ENCODE data around the gene MDGA2. TPM values are rescaled to one million over a fixed set of nuclear protein-coding genes. Genes with fewer than 3 reads are reported as not detected.

The MDGA2 gene
- total and polyA plus RNA-seq, 2 of the 8 experiments (the other 6 are each of a cell fraction or from before 2014, with no cell fraction given) = 0.11 to 0.69 TPM

GRCh38 chr14:47557894-47558293, 117.5 kb downstream of the MDGA2 start:
- DNase-seq (ENCODE audit: low read depth in 1 of 2, low spot score in 2 of 2) (no peak), FAIRE-seq (no peak)
- H2AK5ac ChIP-seq (ENCODE audit: low read depth, low read length) = no peak overlapping the region
- H2AFZ ChIP-seq (ENCODE audit: low read length) = no peak overlapping the region
- no peak overlapping the region for H3K18ac ChIP-seq (ENCODE audit: extremely low read depth, low read length)
- no peaks in the 10 kb centered on the region for H3K27me3 ChIP-seq (replicated peaks in 1 of 4; ENCODE audit: control insufficient read depth in 3 of 4, extremely low read depth in 1 of 4, insufficient read depth in 3 of 4, low read length in 3 of 4)
- H3K4ac ChIP-seq (replicated peaks; ENCODE audit: insufficient read length, low read depth, low read length) = no peak overlapping the region
- no peak overlapping the region for H2BK12ac ChIP-seq (ENCODE audit: low read depth, low read length)
- H3K23ac ChIP-seq (ENCODE audit: insufficient read length) = no peak overlapping the region
- POLR2A ChIA-PET (ENCODE audit: partially characterized antibody) = no interaction called here
- TF ChIP-seq POU5F1 (IDR thresholded peaks at IDR 0.05; ENCODE audit: low read depth, low read length) (no peak), GTF2F1 (IDR thresholded peaks at IDR 0.05; ENCODE audit: borderline replicate concordance, low read depth, low read length) (no peak), TBP (IDR thresholded peaks at IDR 0.05; ENCODE audit: low read depth, low read length) (no peak), KDM4A (IDR thresholded peaks at IDR 0.05; ENCODE audit: low read depth, low read length, severe bottlenecking) (no peak), RNF2 (IDR thresholded peaks at IDR 0.05; ENCODE audit: borderline replicate concordance, low read depth, low read length, missing control alignments, poor library complexity, severe bottlenecking) (no peak), SUZ12 (IDR thresholded peaks at IDR 0.05; ENCODE audit: low read length) (no peak), ATF3 (IDR thresholded peaks at IDR 0.05; ENCODE audit: insufficient read depth, low read depth, low read length) (no peak), ZNF274 (IDR thresholded peaks at IDR 0.05; ENCODE audit: borderline replicate concordance, extremely low read depth, low read length) (no peak), HDAC2 (IDR thresholded peaks at IDR 0.05; ENCODE audit: borderline replicate concordance in 1 of 2, low read depth in 2 of 2, low read length in 2 of 2) (no peak), CHD1 (IDR thresholded peaks at IDR 0.05; ENCODE audit: low read depth, low read length) (no peak), BACH1 (IDR thresholded peaks at IDR 0.05; ENCODE audit: low read length) (no peak), POLR2A (IDR thresholded peaks at IDR 0.05; ENCODE audit: control extremely low read depth in 1 of 2, low read depth in 2 of 2, low read length in 2 of 2) (no peak), EZH2 (IDR thresholded peaks at IDR 0.05; ENCODE audit: low read depth, low read length, severe bottlenecking) (no peak)
- no peak overlapping the region for H2BK5ac ChIP-seq (ENCODE audit: low read depth, low read length)
- H3K79me2 ChIP-seq (ENCODE audit: control insufficient read depth in 1 of 2, insufficient read depth in 2 of 2, low read length in 2 of 2) = no peaks in the 10 kb centered on the region
- no peak overlapping the region for H2BK15ac ChIP-seq (ENCODE audit: low read length)
- H3K9ac ChIP-seq (replicated peaks in 1 of 4; ENCODE audit: extremely low read depth in 1 of 4, low read depth in 3 of 4, low read length in 3 of 4) = no peak overlapping the region
- no peak overlapping the region for H3K56ac ChIP-seq (replicated peaks; ENCODE audit: insufficient read length, low read depth, low read length)
- H4K91ac ChIP-seq (replicated peaks; ENCODE audit: insufficient read length, low read length) = no peak overlapping the region
- H4K5ac ChIP-seq (ENCODE audit: insufficient read length, low read depth, low read length) = no peak overlapping the region
- no peaks in the 10 kb centered on the region for H3K4me1 ChIP-seq (replicated peaks in 1 of 4; ENCODE audit: control insufficient read depth in 3 of 4, insufficient read depth in 4 of 4, low read length in 3 of 4)
- CTCF ChIA-PET (ENCODE audit: partially characterized antibody) = no interaction called here
- no peak overlapping the region for H3K14ac ChIP-seq (ENCODE audit: insufficient read length)
- no peak overlapping the region for H3K4me3 ChIP-seq (ENCODE audit: extremely low read depth in 1 of 4, insufficient read depth in 2 of 4, low read depth in 3 of 4, low read length in 4 of 4)
- no peaks in the 10 kb centered on the region for H4K20me1 ChIP-seq (replicated peaks in 1 of 2; ENCODE audit: control insufficient read depth in 1 of 2, insufficient read depth in 2 of 2, low read length in 2 of 2)
- no peak overlapping the region for H3K27ac ChIP-seq (ENCODE audit: low read depth, low read length)
- no peaks in the 10 kb centered on the region for H3K9me3 ChIP-seq (ENCODE audit: insufficient read depth in 2 of 2, low read depth in 1 of 2, low read length in 1 of 2)
- H4K8ac ChIP-seq (ENCODE audit: extremely low read depth, insufficient read depth, low read length) = no peak overlapping the region
- H3K79me1 ChIP-seq (ENCODE audit: low read depth, low read length) = no peaks in the 10 kb centered on the region
- 90% methylated on average over 1 of the region's 1 CpG; no CpG with 5 or more reads in 1 of the 2 experiments for WGBS, 2 experiments (ENCODE audit: extremely low coverage in 1 of 2, insufficient coverage in 1 of 2, insufficient read length in 1 of 2, insufficient replicate concordance in 2 of 2, low coverage in 1 of 2, low lambda C conversion rate in 2 of 2, missing lambda C conversion rate in 1 of 2)
- no peak overlapping the region for H3K4me2 ChIP-seq (ENCODE audit: insufficient read depth in 1 of 2, low read depth in 2 of 2, low read length in 2 of 2)
- no peaks in the 10 kb centered on the region for H3K23me2 ChIP-seq (ENCODE audit: low read depth, low read length)
- no peak overlapping the region for H2BK120ac ChIP-seq (replicated peaks; ENCODE audit: low read depth, low read length)
- no peaks in the 10 kb centered on the region for H3K36me3 ChIP-seq (ENCODE audit: control insufficient read depth in 2 of 4, insufficient read depth in 4 of 4, low read length in 3 of 4)
- no peak overlapping the region for H2BK20ac ChIP-seq (ENCODE audit: low read length)

All from H1 (cell line).